A549 (cell line): Measurements from ENCODE around the gene SHH.

Source experiments
- CEBPB ChIP-seq, 2 experiments: fragments of >200 bp in 1 of 2; sonication (Bioruptor Twin) in 1 of 2; formaldehyde crosslinking in 1 of 2; IDR thresholded peaks; 2 replicates each; pipeline ENCODE4 v1.6.1; 2012 to 2016
- CTCF ChIP-seq: fragments of >200 bp; sonication (Bioruptor Twin); formaldehyde crosslinking; IDR thresholded peaks from 3 replicates; pipeline ENCODE4 v1.5.1; 2016
- EP300 ChIP-seq, 2 experiments: fragments of >200 bp; sonication (Bioruptor Twin); formaldehyde crosslinking; IDR thresholded peaks; 2 replicates in 1 of 2; 3 replicates in 1 of 2; pipeline ENCODE4 v1.6.1; 2016 to 2017
- MAX ChIP-seq: IDR thresholded peaks from 2 replicates; pipeline ENCODE4 v1.6.1; 2012
- MAZ ChIP-seq: fragments of 150-350 bp; IDR thresholded peaks from 2 replicates; pipeline ENCODE4 v1.6.1; 2014; ENCODE audit warnings: antibody characterized with exemption, low read depth, low read length, borderline replicate concordance
- PHF8 ChIP-seq: fragments of 200-600 bp; sonication (generic); IDR thresholded peaks from 2 replicates; pipeline ENCODE4 v1.6.1; 2016; ENCODE audit warnings: low read depth, mild to moderate bottlenecking, antibody characterized with exemption, moderate library complexity, borderline replicate concordance
- POLR2A ChIP-seq: IDR thresholded peaks from 2 replicates; pipeline ENCODE4 v1.6.1; 2012; ENCODE audit warnings: mild to moderate bottlenecking, low read length

GRCh38 chr7:155836216-155837125 lies 24.2 kb upstream of the SHH start:
- TF ChIP-seq CEBPB (IDR thresholded peaks at IDR 0.05): no peak
- TF ChIP-seq CTCF: no peak
- no peak for TF ChIP-seq PHF8
- TF ChIP-seq POLR2A: no peak
- no peak for TF ChIP-seq EP300 (IDR thresholded peaks at IDR 0.05)
- TF ChIP-seq MAX: no peak
- no peak for TF ChIP-seq MAZ
